Endothelial cell of umbilical vein (primary cell): Measurements from ENCODE around the gene C14orf93. TPM values are rescaled to one million over a fixed set of nuclear protein-coding genes. Genes with fewer than 3 reads are reported as not detected.

Source experiments
- BruUV-seq: library from RNA; stranded (reverse); fragments of 400-500 nt; replicated peaks from 2 replicates; lab custom pipeline; 2021; lab: Mats Ljungman, UMichigan
- CTCF ChIA-PET: fragments of 300-600, 350-600 bp; sonication (Branson Sonifier 250); formaldehyde crosslinking; loops from one replicate; lab custom pipeline; 2021; ENCODE audit warnings: antibody characterized with exemption, inconsistent platforms; lab: Charles Lee
- POLR2A ChIA-PET: fragments of 300-600, 350-600 bp; sonication (Branson Sonifier 250); formaldehyde crosslinking; loops from one replicate; lab custom pipeline; 2021; ENCODE audit warnings: antibody characterized with exemption, inconsistent platforms; lab: Charles Lee
- DNase-seq: peaks from one replicate; pipeline ENCODE4 v3.0.0-alpha.2; 2011; ENCODE audit warnings: low read depth, low spot score
- FAIRE-seq: peaks from 2 replicates; lab custom pipeline; 2011; peaks lifted over from hg19 to GRCh38; lab: Jason Lieb, UNC
- H2AFZ ChIP-seq: 2 replicates; pipeline ENCODE4 v1.6.0; 2012; ENCODE audit warnings: low read depth, low read length, control low read depth, inconsistent platforms
- H3K27ac ChIP-seq: 2 replicates; pipeline ENCODE4 v1.5.1; 2011; ENCODE audit warnings: low read depth, mild to moderate bottlenecking, control low read depth, low read length, moderate library complexity; ENCODE audit not compliant: insufficient read depth
- H3K27me3 ChIP-seq, 2 experiments: 2 replicates each; pipeline versions ENCODE4 v1.6.0 to v1.6.1; 2011; ENCODE audit warnings: low read length in 2 of 2, mixed read lengths in 1 of 2; ENCODE audit not compliant: control insufficient read depth in 2 of 2, insufficient read depth in 2 of 2
- H3K36me3 ChIP-seq, 2 experiments: 2 replicates in 1 of 2; 3 replicates in 1 of 2; pipeline ENCODE4 v1.5.1; 2011; ENCODE audit warnings: low read length in 2 of 2, mild to moderate bottlenecking in 1 of 2, moderate library complexity in 1 of 2; ENCODE audit not compliant: control insufficient read depth in 2 of 2, insufficient read depth in 2 of 2; ENCODE audit errors: extremely low read depth in 1 of 2
- H3K4me1 ChIP-seq: 3 replicates; pipeline ENCODE4 v1.5.1; 2011; ENCODE audit warnings: mild to moderate bottlenecking, low read length; ENCODE audit not compliant: control insufficient read depth, insufficient read depth; ENCODE audit errors: extremely low read depth
- H3K4me2 ChIP-seq: 2 replicates; pipeline ENCODE4 v1.6.1; 2011; ENCODE audit warnings: low read length, control low read depth, mixed read lengths; ENCODE audit not compliant: insufficient read depth
- H3K4me3 ChIP-seq, 3 experiments: fragments of 200-600 bp in 1 of 3; sonication (generic), shearing (Covaris generic) in 1 of 3; replicated peaks in 1 of 3; 2 replicates each; pipeline ENCODE4 v1.5.1; 2011 to 2016; ENCODE audit warnings: control low read depth in 3 of 3, low read length in 3 of 3, mild to moderate bottlenecking in 2 of 3, inconsistent platforms in 1 of 3, low read depth in 1 of 3, moderate library complexity in 1 of 3; ENCODE audit not compliant: insufficient read depth in 1 of 3
- H3K79me2 ChIP-seq: 2 replicates; pipeline ENCODE4 v1.6.0; 2012; ENCODE audit warnings: low read length, inconsistent platforms; ENCODE audit not compliant: control insufficient read depth, insufficient read depth
- H3K9ac ChIP-seq: replicated peaks from 2 replicates; pipeline ENCODE3; 2011; ENCODE audit warnings: low read length, control low read depth; ENCODE audit not compliant: insufficient read depth; ENCODE audit errors: extremely low read depth
- H3K9me1 ChIP-seq: replicated peaks from 3 replicates; pipeline ENCODE4 v1.6.0; 2011; ENCODE audit warnings: mild to moderate bottlenecking, low read length; ENCODE audit not compliant: control insufficient read depth, insufficient read depth; ENCODE audit errors: extremely low read depth
- H3K9me3 ChIP-seq: replicated peaks from 2 replicates; pipeline ENCODE4 v1.5.1; 2012; ENCODE audit warnings: low read length, inconsistent platforms; ENCODE audit not compliant: control insufficient read depth, insufficient read depth
- H4K20me1 ChIP-seq: replicated peaks from 2 replicates; pipeline ENCODE3; 2011; ENCODE audit warnings: mild to moderate bottlenecking, low read length; ENCODE audit not compliant: control insufficient read depth, insufficient read depth; ENCODE audit errors: extremely low read depth
- CTCF ChIP-seq, 2 donors: IDR thresholded peaks; 1 replicate in 1 of 2; 2 replicates in 1 of 2; pipeline ENCODE4 v1.5.1; 2011; ENCODE audit warnings: low read length in 2 of 2, mild to moderate bottlenecking in 2 of 2, moderate library complexity in 2 of 2, control low read depth in 1 of 2, inconsistent platforms in 1 of 2, low read depth in 1 of 2; ENCODE audit not compliant: insufficient read depth in 1 of 2; ENCODE audit errors: extremely low read depth in 1 of 2
- EZH2 ChIP-seq: IDR thresholded peaks from 2 replicates; pipeline ENCODE4 v1.6.1; 2012; ENCODE audit warnings: borderline replicate concordance, low read depth, mild to moderate bottlenecking, moderate library complexity, low read length, inconsistent platforms; ENCODE audit not compliant: severe bottlenecking
- FOS ChIP-seq: IDR thresholded peaks from 2 replicates; pipeline ENCODE4 v1.6.1; 2011; ENCODE audit warnings: mild to moderate bottlenecking, low read length, moderate library complexity, borderline replicate concordance; ENCODE audit not compliant: insufficient read depth
- GATA2 ChIP-seq: IDR thresholded peaks from 2 replicates; pipeline ENCODE4 v1.7.0; 2011; ENCODE audit warnings: low read depth, mild to moderate bottlenecking, moderate library complexity, mixed read lengths, low read length; ENCODE audit not compliant: insufficient read length, insufficient read depth
- JUN ChIP-seq: IDR thresholded peaks from 2 replicates; pipeline ENCODE4 v1.6.1; 2011; ENCODE audit warnings: borderline replicate concordance, low read depth; ENCODE audit not compliant: insufficient read length, insufficient read depth
- MAX ChIP-seq: IDR thresholded peaks from 2 replicates; pipeline ENCODE4 v1.6.1; 2011; ENCODE audit not compliant: insufficient read depth, insufficient read length
- MYC ChIP-seq: IDR thresholded peaks from one replicate; pipeline ENCODE4 v1.6.1; 2011; ENCODE audit warnings: mild to moderate bottlenecking, low read depth, low read length
- POLR2A ChIP-seq: IDR thresholded peaks from 2 replicates; pipeline ENCODE4 v1.6.1; 2012; ENCODE audit warnings: low read depth, mild to moderate bottlenecking, control low read depth, low read length
- POLR2AphosphoS5 ChIP-seq: IDR thresholded peaks from 2 replicates; pipeline ENCODE4 v1.6.1; 2012; ENCODE audit warnings: low read depth, mild to moderate bottlenecking, control low read depth, low read length, moderate library complexity; ENCODE audit not compliant: insufficient read depth
- dilution Hi-C: fragments of 300-500 bp; cut with MboI; formaldehyde crosslinking; loops from one replicate; pipeline ENCODE4 v1.15.0; 2019; ENCODE audit warnings: low sequenced_read_pairs; ENCODE audit not compliant: extremely low pct_ligation_motif_present
- intact Hi-C: fragments of 100-400 bp; cut with micrococcal nuclease; formaldehyde crosslinking; loops from one replicate; pipeline ENCODE4 v1.10.0; 2022
- polyA plus RNA-seq, 4 experiments: library from polyadenylated mRNA; depleted of rRNA in 3 of 4; stranded (reverse) in 3 of 4; unstranded in 1 of 4; fragments of >200 nt; gene quantifications; 2 replicates each; pipeline versions ENCODE4 v1.2.1 to v1.2.3, GENCODE V29; 2011 to 2012; ENCODE audit warnings: missing spikeins in 1 of 4
- total RNA-seq: library from RNA; stranded (reverse); gene quantifications from 2 replicates; pipeline ENCODE4 v1.2.3, GENCODE V29; 2021

C14orf93 gene
- total and polyA plus RNA-seq, 2 donors (not counting 3 experiments of a cell fraction or from before 2014, with no cell fraction given) = 7.1 to 9.2 TPM

- DNase-seq (no peak), FAIRE-seq (no peak)
- ChIA-PET CTCF (interaction anchor here (0.8 to 8.2 kb wide), 4 partner anchors 15 to 41 kb away, joined by 3 to 46 read pairs (median 5); partner anchors contain the start of gene PRMT5), POLR2A (interaction anchor here (1.7 kb wide), 1 partner anchor 10 kb away, joined by 6 read pairs; no protein-coding TSS in a partner anchor)
- Histone ChIP-seq H3K4me2 (no peak overlapping the region), H3K9me1 (no peaks in the 10 kb centered on the region), H2AFZ (no peak overlapping the region), H3K27ac (no peak overlapping the region), H4K20me1 (no peaks in the 10 kb centered on the region), H3K36me3 (peaks cover 5 to 10% of the 10 kb centered on the region in 2 experiments), H3K27me3 (no peaks in the 10 kb centered on the region), H3K79me2 (no peaks in the 10 kb centered on the region), H3K4me1 (no peaks in the 10 kb centered on the region), H3K4me3 (no peak overlapping the region), H3K9ac (no peak overlapping the region), H3K9me3 (no peaks in the 10 kb centered on the region)
- dilution Hi-C loops = no loop called here
- BruUV-seq = no TSS peak
- intact Hi-C loops = no loop called here
- TF ChIP-seq MAX = no peak
- TF ChIP-seq POLR2AphosphoS5 = no peak
- TF ChIP-seq EZH2 = no peak
- no peak for TF ChIP-seq FOS
- no peak for TF ChIP-seq JUN
- no peak for TF ChIP-seq POLR2A
- TF ChIP-seq MYC = no peak
- no peak for TF ChIP-seq CTCF (IDR thresholded peaks at IDR 0.05; ENCODE audit: extremely low read depth in 1 of 2, insufficient read depth in 1 of 2, low read depth in 1 of 2, low read length in 2 of 2)
- no peak for TF ChIP-seq GATA2
Measured at GRCh38 chr14:22945642-22946041, 64.3 kb downstream of the C14orf93 start.
